Muscle of arm (tissue), 12 donors: ENCODE results near the gene WDR35. TPM values are rescaled to one million over a fixed set of nuclear protein-coding genes. Genes with fewer than 3 reads are reported as not detected.
A peak's percentile ranks its signal among the peaks of the same experiment; 100 is the strongest.

ENCODE experiments used
- DNase-seq: peaks from one replicate; pipeline ENCODE4 v3.0.0-alpha.2; 2013
- polyA plus RNA-seq, 12 donors: library from polyadenylated mRNA; unstranded; fragments of 120-200 nt; gene quantifications; one replicate each; pipeline ENCODE4 v1.2.1, GENCODE V29; 2013; ENCODE audit not compliant: insufficient read length in 12 of 12

Gene WDR35
- polyA plus RNA-seq, 12 donors, result 6.1 to 22.4 (median 8.7) TPM; not detected in 1

DNA sequence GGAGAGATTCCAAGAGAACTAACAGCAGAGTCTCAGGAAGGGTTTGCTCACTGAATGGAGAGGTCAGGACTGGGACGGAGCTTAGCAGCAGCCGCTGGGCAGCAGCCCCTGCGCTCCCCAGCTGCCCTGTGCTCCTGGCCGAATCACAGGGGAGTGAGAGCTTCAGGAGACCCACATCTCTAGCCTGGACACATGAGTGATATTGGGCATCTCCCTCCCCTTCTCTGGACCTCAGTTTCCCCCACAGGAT, 22.1 kb upstream of the WDR35 start:
- no peak for DNase-seq

DNA sequence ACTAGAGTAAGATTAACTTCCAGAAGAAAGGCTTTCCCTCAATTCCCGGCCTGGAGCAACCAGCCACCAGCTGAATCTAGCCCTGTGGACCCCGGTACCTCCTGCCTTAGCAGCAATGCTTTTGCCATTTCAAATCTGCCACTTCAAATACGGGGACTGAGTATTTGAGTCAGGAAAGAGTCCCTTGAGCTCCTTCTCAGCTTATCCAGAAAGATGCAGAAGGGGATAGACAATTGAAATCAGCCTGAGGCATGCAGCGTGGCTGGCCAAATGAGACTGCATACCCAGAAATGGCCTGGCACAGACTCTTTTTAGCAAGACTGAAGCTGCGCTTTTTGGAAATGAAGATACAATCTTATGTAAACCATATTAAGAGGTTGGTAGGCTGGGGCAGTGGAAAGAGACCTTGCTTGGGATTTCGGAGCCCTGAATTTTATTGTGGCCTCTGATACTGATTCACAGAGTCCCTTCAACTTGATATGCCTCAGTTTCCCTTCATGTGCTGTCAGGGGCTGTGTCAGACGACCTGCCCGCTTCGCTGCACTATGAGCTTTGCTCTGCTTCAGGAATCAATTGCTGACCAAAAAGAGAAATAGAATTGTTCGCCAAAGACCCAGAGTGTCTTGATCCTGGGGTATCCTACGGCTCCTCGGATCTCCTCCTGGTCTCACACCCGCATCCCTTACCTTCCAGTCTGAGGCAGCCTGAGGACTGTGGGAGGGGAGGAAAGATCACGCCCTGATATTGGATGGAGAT, 21.5 kb upstream of the WDR35 start:
- no peak for DNase-seq

DNA sequence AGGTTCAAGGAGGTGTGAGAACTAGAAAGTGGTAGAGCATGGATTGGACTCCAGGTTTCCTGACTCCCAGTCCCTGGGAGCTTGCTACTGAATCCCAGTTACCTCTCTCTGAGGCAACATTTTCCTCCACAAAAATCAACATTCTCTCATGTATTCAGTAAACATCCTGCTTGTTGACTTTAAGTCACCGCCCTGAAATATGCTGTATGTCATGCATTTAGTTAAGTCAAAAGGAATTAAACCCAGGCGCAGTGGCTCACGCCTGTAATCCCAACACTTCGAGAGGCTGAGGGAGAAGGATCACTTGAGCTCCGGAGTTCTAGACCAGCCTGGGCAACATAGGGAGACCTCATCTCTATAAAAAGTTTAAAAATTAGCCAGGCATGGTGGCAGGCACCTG, 18.8 kb upstream of the WDR35 start:
- DNase-seq, result no peak

DNA sequence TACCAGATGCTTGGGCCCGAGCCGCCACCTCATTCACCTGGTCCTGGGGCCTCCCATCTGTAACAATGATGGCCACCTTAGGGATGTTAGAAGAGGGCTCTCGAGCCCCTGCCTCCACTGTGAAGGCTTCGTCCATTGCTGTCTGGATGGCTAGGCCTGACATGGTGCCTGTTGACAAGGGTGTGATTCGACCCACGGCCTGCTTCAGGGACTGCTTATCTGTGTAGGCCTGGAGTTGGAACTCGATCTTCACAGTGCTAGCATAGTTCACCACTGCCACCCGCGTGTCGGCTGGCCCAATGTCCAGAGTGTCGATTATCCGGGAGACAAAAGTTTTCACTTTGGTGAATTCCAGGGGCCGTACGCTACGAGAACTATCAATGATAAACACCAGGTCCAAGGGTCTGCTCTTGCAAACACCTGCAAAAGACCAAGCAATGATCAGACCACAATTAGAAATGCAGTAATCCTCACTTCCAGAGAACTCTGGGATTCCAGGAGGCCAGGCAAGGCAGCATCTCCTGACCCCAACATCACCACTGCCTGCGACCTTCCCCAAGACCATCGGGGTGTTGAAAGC, 16.1 kb upstream of the WDR35 start:
- no peak for DNase-seq

DNA sequence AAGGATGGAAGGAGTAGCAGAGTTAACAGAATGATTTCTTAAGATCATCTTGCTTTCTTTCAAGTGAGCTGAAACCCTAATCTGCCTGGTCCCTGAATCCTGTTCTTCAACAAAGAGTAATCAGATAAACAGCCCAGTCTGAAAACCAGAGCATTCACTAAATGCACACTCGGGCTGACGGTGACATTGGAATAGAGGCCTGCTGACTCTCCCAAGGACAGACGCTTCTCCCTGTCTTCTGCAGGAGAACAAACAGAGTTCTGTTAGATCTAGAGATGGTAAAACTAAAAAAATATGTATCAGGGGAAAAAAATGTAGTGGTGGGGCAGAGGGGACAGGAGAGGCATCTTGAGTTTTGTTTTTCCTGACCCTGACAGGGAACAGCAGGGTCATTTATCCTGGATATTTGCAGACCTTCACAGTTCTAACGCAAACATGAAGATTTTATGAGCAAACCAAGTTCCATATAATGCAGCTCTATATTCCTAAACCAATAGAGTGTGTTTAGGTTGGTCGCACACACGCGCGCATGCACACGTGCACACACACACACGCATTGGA, 15.2 kb upstream of the WDR35 start:
- no peak for DNase-seq

DNA sequence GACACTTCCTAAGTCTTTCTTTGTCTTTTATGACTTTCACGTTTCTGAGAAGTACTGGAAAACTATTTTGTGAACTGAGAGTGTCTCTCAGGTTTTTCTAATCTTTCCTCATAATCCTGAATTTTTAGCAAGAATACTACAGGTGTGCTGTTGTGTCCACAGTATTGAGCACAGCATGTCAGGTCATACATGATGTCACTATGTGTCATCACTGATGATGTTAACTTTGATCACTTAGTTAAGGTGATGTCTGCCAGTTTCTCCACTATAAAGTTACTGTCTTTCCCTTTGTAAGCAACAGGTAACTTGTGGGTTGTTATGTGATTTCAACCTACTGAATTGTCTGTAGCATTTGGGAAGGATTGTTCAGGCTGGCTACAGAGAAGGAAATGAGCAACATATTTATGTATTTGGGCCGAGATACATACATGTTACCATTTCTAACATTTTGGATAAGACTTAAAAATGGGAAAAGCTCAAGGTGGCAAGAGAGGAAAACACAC, 11.5 kb upstream of the WDR35 start:
- no peak for DNase-seq

DNA sequence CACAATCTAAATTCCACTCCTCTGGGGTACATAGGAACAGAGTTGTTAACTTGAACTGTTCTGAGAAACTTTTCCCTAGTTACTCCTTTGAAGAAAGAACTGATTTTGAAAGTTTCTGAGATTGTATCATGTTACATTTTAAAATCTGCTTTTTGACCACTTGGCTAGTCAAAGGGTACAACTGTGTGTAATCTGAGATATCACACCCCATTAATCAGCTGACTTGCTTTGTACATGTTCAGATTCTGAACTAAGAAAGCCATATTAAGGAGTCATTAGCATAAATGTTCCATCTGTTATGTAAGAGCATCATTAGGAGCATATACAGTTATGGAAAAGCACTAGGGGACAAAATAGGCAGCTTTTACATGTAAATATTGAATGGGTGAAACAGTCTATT, 3.8 kb upstream of the WDR35 start:
- DNase-seq, result no peak

DNA sequence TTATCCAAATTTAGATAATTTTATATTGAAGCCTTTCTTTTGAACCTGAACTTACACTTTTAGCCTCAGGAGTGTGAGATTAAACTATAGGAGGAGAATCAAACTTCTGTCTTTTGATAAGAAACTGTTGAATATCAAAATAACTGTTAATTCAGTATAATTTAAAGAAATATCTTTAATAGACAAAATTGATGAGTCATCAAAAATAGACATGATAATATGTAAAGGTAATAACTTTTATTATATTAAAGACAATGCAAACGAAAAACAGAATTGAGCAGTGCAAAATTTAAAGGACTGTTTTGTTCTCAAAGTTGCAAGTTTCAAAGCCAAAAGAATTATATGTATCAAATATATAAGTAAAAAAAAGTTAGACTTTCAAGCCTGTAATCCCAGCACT, 2.0 kb upstream of the WDR35 start:
- DNase-seq, result no peak

DNA sequence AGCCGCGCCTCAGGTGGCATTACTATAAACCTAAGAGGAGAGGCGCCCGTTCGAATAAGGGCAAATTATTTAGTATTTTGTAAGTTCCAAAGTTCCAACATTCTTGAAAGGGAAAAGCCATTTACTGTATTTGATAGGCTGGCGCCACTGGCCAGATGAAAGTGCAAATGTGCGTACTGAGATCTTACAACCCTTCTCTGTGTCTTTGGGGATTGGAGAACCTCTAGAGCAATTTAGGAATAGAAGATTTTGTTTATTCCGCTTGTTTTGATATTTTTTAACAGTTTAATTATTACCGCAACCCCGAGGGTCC, 467 bp upstream of the WDR35 start:
- DNase-seq, result no peak

DNA sequence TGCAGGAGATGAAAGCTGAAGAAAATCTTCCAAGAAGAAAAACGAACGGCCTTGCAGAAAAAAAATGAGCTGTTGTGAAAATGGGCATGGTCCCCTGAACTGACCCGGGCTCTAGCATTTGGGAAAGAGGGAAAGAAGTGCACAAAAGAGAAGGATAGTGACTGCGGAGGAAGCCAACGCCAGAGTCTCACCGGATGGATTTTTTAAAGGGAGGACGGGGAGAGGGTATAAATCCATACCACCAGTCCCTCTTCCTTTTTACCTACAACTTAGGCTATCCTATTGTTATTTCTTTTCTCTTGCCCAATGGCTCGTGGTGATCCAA, 601 bp downstream of the WDR35 start:
- DNase-seq, result no peak

DNA sequence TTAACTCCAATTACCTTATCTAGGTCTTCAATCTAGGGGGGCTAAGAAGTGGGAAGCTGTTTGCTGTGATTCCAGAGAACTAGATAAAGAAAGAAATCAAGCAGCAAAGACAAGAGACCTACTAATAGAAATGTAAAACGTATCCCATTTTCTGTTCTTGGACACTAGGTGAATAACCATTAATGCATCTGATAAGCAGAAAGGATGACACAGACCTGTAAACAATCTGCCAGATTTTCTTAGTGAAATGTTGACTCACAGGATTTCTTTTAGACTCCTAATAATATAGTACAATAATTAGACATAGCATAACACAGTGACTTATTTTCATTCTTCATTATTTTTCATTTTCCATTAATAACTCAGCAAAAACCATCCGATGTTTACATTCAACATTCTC, 1.3 kb downstream of the WDR35 start:
- no peak for DNase-seq

DNA sequence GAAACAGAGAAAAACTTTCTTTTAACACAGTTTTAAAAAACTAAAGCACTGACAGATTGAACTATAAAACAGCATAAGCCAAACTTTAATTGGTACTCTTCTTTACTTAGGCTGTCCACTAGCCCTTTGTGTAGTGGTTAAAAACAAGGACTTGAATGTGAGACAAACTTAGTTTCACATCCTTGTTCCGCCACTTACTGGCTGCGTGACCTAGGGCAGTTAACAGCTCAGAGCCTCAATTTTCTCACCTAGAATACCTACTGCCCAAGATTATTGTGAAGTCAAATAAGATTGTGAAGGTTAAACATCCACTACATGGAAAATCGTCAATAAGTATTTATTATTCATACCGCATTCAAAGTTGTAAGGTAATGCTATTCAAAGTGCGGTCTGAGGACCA, 2.0 kb downstream of the WDR35 start:
- no peak for DNase-seq

DNA sequence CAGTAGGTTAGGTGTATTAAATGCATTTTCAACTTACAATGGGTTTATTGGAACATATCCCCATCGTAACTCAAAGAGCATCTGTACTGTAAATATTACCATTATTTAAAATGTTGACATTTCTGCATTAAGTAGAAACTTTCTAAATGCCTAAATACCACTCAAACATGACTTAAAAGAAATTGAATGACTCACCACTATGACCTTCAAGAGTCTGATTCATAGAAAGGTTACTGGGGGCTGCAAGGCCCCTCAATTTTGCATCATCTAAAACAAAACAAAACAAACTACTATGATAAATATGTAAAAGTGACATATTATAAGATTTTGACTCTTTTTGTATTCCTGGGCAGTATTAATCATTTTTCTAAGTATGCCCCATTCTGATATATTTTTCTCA, 7.6 kb downstream of the WDR35 start:
- DNase-seq, result no peak

DNA sequence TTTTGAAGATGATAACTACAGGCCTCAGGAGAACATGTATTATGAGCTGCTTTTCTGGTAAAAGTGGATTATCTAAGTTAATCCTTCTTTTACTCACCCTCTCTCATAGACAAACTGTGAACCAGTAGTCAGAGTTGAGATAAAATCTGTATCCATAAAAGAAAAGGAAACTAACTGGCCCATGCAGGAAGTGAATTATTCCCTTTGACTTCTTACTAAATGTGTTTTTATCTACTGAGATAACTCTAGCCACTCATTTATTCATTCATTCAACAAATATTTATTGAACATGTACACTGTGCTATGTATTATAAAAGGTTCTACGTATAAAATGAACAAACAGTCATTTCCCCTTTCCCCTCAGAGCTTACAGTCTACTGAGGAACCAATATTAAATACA, 10.0 kb downstream of the WDR35 start:
- DNase-seq, result no peak

DNA sequence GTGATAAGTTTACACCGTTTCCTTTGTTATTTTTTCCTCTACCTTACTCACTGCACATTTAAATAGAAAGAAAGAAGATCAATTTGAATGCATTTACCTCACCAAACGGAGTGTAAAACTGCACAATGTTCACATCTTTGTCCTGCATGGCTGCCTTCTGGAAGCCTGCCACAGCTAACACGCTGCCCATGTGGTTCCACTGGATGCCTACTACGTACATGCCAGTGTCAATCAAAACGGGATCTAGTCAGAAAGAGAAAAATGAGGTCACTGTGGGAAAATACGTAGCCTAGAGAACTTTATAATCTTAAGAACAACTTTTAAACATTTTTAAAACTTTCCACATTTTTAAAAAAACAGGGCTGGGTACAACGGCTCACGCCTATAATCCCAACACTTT, 16.4 kb downstream of the WDR35 start:
- DNase-seq, result no peak

DNA sequence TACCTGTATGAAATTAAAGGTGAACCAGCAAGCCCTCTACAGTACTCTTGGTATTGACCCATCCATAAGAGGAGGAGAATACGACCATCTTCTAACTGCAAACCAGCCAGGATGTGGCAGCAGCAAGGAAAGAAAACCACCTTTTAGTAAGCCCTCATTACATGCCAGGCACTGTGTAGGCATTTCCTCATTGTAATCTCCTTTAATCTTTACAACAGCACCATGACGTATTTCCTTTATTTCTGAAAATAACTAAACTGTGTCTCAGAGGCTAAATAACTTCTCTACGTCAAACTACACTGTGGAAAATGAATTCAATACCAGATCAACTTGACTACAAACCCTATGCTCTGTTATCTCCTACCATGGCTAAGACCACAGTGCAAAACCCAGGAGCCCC, 18.2 kb downstream of the WDR35 start:
- DNase-seq, result no peak

DNA sequence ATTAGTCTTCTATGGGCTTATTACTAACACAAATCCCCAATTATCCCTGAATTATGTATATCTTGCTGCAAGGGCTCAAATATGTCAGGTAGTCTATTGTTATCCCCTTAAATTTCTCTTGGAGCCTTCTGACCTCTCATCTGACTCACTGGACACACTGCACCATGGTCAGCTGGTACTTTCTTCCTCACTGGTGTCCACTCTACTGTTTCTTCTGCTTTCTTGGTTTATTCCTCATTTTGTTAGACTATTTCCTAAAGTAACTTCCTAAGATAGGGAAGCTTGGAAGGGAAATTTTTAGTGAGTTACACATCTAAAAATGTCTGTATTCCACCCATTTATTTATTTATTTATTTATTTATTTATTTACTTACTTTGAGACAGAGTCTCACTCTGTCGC, 26.5 kb downstream of the WDR35 start:
- DNase-seq, result no peak

DNA sequence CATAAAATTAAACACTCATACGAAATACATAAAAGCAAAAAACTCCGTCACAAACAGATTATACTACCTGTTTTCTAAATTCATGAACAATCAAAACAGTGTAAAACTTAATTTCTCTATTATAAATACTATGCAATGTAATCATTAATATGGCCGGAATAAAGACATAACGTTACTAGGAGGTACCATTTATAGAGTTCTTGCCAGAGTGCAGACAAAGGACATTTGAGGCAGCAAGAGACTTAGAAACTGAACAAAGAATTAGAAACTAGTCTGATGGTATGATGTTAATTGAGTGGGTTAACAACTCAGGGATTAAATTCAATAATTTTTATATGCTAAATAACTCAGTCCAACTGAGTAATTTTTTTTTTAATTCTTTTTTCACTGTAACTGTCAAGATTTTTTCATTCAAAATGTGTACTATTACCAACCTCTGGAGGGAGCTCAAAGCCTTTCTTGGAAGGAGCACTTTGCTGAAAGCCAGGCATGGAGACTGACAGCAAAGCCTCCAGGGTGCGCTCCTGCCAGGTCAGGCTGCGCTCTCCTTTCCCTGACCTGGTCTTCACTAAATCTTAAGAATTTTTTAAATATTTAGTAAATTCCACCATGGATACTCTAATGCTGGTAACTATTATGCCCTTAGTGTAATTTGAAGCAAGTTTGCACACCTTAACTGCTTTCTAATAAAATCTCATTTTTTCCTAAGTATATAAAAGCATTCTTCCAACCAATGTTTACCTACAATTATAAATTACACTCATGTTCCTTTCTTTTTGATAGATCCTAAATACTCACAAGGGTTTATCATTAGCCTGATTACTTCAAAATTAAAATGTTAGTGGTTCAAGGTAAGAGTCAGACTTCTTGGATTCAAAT, 34.1 kb downstream of the WDR35 start:
- DNase-seq, result peak; percentile 56

DNA sequence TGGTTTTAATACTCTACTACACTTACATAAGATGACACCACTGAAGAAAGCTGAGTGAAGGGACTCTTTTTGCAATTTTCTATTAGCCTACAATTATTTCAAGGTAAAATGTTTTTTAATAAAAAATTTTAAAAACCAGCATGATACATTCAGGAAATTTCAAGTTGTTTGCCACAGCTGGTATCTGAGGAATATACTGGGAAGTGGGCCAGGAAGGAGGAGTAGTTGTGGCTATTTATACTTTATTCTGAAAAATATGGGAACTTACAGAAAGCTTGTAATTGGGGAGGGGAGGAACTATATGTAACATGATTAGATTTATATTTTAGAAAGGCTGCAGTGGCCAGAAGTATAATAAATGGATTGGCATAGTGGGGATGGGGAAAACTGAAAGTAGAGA, 40.8 kb downstream of the WDR35 start:
- peak; percentile 63 for DNase-seq

DNA sequence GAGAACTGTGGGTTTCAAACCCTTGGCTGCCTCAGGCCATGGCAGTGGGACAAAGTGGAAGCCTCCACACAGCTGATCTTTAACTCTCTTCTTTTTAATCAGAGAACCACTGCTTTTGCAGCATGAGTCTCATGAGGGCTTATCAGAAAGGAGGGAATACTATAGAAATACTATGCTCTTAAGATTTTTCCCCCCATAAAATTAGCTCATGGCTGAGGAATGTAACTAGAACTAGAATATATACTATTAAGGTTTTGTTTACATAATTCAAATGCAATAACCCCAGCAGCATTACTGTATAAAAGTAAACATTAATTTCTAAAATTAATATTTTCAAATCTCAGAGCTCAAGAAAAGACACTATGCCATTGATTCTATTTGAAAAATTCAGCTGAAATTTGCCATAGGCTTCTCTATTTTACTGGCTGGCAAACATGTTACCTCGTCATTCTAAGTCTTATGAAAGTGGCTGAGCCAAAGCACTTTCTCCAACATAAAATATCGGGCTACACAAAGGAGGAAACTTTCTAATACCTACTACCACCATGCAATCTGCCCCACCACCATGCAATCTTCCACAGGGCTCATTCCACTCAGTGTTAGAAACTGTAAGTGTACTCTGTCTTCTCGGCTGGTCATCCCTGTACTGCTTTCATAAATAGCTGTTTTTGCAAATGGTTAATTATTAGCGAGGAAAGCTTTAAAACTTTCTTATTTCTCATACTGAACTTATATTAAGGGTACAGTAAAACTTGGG, 42.5 kb downstream of the WDR35 start:
- DNase-seq, result no peak

DNA sequence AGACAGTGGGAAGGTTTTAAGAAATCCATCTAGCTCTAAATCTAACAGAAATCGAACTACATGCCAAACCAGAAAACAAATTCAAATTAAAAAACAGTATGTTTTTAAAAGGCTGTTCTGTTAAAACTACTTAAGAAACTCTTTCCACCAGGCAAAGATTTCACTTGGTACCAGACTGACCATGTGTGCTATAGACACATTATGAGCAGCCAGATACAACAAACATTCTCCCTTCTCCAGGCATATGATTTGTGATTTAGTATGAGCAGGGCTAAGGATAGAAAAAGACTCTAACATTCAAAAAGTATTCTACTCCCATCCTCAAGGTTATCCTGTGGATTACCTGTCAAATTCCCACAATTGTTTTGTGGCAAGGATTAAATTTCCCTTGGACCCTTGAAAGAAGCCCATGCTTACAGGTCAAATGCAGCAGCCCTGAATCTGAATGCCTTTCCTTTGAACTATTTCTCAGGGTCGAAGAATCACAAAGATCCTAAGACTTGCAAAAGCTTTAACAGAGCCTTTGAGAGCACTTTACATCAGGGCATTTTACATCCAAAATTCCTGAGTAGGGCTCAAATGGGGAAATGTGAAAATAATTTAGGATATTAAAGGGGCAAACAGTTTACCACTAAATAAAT, 45.6 kb downstream of the WDR35 start:
- no peak for DNase-seq

DNA sequence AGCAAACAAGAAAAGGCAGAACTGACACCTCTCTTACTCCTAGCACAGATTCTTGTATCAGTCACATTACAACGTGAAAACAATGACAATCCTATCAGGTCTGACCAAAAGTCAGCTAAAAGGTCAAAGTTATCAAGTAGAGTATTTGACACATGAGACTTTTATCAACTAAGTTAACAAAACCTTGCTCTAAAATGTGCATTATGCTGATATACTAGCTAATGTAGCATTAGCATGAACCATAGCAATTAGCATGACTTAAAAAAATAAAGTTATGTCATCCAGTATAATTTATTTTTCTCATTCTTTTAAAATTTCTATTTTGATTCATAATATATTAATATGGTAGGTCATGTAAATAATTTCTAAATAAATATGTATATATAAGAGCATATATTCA, 46.7 kb downstream of the WDR35 start:
- no peak for DNase-seq
